ENCODE data around the gene DTNB.

Gene DTNB

GRCh38 chr2:25470806-25471205 is 202.6 kb downstream of the DTNB start:
- no peaks in the 10 kb centered on the region for H3K36me3 ChIP-seq (ENCODE audit: control insufficient read depth in 5 of 5, insufficient read depth in 5 of 5, low read length in 5 of 5)
- no peak overlapping the region for H3K4me3 ChIP-seq (ENCODE audit: low read depth in 1 of 5, low read length in 5 of 5)
- H3K4me1 ChIP-seq (ENCODE audit: control insufficient read depth in 5 of 5, insufficient read depth in 5 of 5, low read length in 5 of 5): no peaks in the 10 kb centered on the region
- H3K9ac ChIP-seq (ENCODE audit: low read length in 5 of 5): no peak overlapping the region
- H3K9me3 ChIP-seq (ENCODE audit: control insufficient read depth in 5 of 5, low read length in 5 of 5): peaks cover 3 to 7% (median 6%) of the 10 kb centered on the region in 5 donors
- H3K27me3 ChIP-seq (ENCODE audit: control insufficient read depth in 5 of 5, insufficient read depth in 4 of 5, low read length in 5 of 5): no peaks in the 10 kb centered on the region
- H3K27ac ChIP-seq (ENCODE audit: low read depth, low read length): no peak overlapping the region

- H3K9ac ChIP-seq (ENCODE audit: low read length in 5 of 5): no peak overlapping the region
- H3K27ac ChIP-seq (ENCODE audit: low read depth, low read length): no peak overlapping the region
- H3K4me1 ChIP-seq (ENCODE audit: control insufficient read depth in 5 of 5, insufficient read depth in 5 of 5, low read length in 5 of 5): no peaks in the 10 kb centered on the region
- no peaks in the 10 kb centered on the region for H3K27me3 ChIP-seq (ENCODE audit: control insufficient read depth in 5 of 5, insufficient read depth in 4 of 5, low read length in 5 of 5)
- no peak overlapping the region for H3K4me3 ChIP-seq (ENCODE audit: low read depth in 1 of 5, low read length in 5 of 5)
- H3K36me3 ChIP-seq (ENCODE audit: control insufficient read depth in 5 of 5, insufficient read depth in 5 of 5, low read length in 5 of 5): no peaks in the 10 kb centered on the region
- no peaks in the 10 kb centered on the region for H3K9me3 ChIP-seq (ENCODE audit: control insufficient read depth in 5 of 5, low read length in 5 of 5)
Measured at GRCh38 chr2:25467743-25468142, 205.6 kb downstream of the DTNB start.

DNA sequence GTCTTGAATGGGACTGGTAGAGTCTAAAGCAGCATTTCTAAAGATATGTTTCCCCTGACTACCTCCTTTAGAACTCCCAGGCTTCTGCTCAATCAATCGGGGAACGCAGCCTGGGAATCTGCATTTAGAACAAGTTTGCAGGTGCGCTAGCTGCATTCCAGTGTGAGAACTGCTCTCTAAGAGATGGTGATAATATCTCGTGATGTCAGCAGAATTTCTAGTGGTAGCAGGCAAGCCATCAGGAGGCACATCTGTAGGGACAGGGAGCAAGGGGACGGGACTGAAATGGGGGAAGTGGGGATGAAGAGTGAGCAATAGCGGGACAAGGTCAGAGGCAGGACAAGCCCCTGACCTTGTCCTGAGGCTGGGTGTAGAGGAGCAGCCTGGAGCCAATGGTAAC is 211.4 kb downstream of the DTNB start:
- no peak overlapping the region for H3K9ac ChIP-seq (ENCODE audit: low read length in 5 of 5)
- no peak overlapping the region for H3K27ac ChIP-seq (ENCODE audit: low read depth, low read length)
- no peaks in the 10 kb centered on the region for H3K9me3 ChIP-seq (ENCODE audit: control insufficient read depth in 5 of 5, low read length in 5 of 5)
- no peaks in the 10 kb centered on the region for H3K36me3 ChIP-seq (ENCODE audit: control insufficient read depth in 5 of 5, insufficient read depth in 5 of 5, low read length in 5 of 5)
- no peak overlapping the region for H3K4me3 ChIP-seq (ENCODE audit: low read depth in 1 of 5, low read length in 5 of 5)
- H3K27me3 ChIP-seq (ENCODE audit: control insufficient read depth in 5 of 5, insufficient read depth in 4 of 5, low read length in 5 of 5): no peaks in the 10 kb centered on the region
- H3K4me1 ChIP-seq (ENCODE audit: control insufficient read depth in 5 of 5, insufficient read depth in 5 of 5, low read length in 5 of 5): no peaks in the 10 kb centered on the region

DNA sequence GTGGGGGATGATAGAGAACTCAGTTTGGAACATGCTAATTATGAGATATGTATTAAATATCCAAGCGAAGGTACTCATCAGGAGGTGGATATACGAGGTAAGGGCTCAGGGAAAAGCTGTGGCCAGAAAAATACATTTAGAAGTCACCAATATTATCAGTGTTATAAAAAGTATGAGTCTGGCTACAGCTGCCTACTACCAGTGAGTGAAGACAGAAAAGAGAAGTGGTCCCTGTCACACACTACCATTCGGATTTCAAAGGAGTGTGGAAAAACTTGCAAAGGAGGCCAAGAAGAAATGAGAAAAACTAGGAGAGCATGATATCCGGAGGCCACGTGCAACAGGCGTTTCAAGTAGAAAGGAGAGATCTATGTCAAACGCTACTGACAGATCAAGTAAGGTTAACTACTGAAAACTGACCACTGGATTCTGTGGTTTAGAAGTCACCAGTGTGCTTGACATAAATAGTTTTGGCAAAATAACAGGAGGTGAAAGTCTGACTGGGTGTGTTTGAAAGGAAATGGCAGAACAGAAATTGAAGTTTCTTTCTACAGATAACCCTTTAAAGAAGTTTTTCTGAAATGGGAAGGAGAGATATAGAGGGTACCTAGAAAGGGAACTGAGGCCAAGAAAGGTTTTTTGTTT is 213.0 kb downstream of the DTNB start:
- no peak overlapping the region for H3K9ac ChIP-seq (ENCODE audit: low read length in 5 of 5)
- no peaks in the 10 kb centered on the region for H3K27me3 ChIP-seq (ENCODE audit: control insufficient read depth in 5 of 5, insufficient read depth in 4 of 5, low read length in 5 of 5)
- no peaks in the 10 kb centered on the region for H3K36me3 ChIP-seq (ENCODE audit: control insufficient read depth in 5 of 5, insufficient read depth in 5 of 5, low read length in 5 of 5)
- H3K4me1 ChIP-seq (ENCODE audit: control insufficient read depth in 5 of 5, insufficient read depth in 5 of 5, low read length in 5 of 5): no peaks in the 10 kb centered on the region
- no peaks in the 10 kb centered on the region for H3K9me3 ChIP-seq (ENCODE audit: control insufficient read depth in 5 of 5, low read length in 5 of 5)
- no peak overlapping the region for H3K4me3 ChIP-seq (ENCODE audit: low read depth in 1 of 5, low read length in 5 of 5)
- no peak overlapping the region for H3K27ac ChIP-seq (ENCODE audit: low read depth, low read length)

DNA sequence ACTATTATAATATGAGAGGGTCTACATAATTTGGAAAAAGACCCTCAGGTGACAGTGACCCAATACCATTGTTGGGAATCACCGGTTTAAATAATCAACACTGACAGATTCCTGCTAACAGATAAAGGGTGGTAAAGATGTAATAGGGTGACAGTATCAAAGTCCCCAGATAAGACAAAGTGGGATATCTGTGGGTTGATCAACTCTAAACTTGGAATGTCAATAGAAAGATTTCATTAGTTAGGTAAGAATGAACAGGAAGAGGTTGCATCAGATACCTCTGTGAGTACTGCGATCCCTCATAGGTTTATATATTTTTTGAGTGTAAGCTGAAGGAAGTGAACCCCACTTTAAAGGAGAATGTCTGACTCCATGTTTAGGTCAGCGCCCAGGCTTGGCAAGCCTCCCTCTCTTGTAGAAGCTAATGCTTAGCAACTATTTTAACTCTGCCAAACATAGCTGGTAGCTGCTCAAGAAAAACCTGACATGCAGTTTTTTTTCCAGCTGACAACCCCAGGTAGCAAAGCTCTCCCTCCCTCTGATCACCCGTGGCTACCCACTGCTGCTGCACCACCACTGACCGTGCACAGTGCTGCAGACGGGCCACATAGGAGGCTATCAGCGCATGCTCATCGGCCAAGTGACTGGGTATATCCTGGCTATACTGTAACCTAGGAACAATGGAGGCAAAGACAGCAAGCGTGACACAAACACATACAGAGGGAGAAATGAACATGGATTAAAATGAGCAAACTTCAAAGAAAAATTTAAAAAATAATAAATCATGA is 218.4 kb downstream of the DTNB start:
- Histone ChIP-seq H3K4me3 (ENCODE audit: low read depth in 1 of 5, low read length in 5 of 5) (no peak overlapping the region), H3K4me1 (ENCODE audit: control insufficient read depth in 5 of 5, insufficient read depth in 5 of 5, low read length in 5 of 5) (no peaks in the 10 kb centered on the region), H3K27me3 (ENCODE audit: control insufficient read depth in 5 of 5, insufficient read depth in 4 of 5, low read length in 5 of 5) (no peaks in the 10 kb centered on the region), H3K27ac (ENCODE audit: low read depth, low read length) (no peak overlapping the region), H3K36me3 (ENCODE audit: control insufficient read depth in 5 of 5, insufficient read depth in 5 of 5, low read length in 5 of 5) (peaks cover 0 to 2% (median 0%) of the 10 kb centered on the region in 5 donors), H3K9me3 (ENCODE audit: control insufficient read depth in 5 of 5, low read length in 5 of 5) (no peaks in the 10 kb centered on the region), H3K9ac (ENCODE audit: low read length in 5 of 5) (no peak overlapping the region)

DNA sequence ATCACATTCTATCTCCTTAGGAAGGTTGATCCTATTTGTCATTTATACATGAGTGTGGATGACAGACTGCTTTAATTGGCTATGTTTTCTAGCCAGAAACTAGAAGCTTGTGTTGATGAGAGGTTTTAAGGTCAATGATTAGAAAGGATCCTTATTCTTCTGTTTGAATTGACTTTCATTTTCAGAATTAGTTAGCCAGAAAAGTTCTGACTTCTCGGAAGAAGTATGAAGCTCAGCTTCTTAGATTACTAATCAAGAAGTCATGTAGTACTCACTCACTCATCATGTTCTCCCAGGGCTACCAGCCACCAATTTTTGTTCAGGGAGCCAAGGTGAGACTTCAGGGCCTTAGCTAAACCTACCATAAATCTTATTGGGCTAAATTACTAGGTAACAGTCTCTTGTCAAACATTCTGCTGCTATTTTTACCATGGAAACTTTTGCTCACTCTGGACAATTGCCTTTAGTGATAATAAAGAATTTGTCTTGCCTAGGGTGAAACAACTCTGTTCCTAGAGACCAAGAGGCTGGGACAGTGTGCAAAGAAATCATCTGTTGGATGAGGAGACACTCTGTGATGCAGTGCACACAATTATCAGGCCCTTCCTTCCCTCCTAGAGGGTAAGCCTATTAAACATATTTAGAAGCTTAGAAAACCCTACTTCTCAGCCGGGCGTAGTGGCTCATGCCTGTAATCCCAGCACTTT is 220.0 kb downstream of the DTNB start:
- Histone ChIP-seq H3K9ac (ENCODE audit: low read length in 5 of 5) (no peak overlapping the region), H3K27ac (ENCODE audit: low read depth, low read length) (no peak overlapping the region), H3K27me3 (ENCODE audit: control insufficient read depth in 5 of 5, insufficient read depth in 4 of 5, low read length in 5 of 5) (no peaks in the 10 kb centered on the region), H3K4me3 (ENCODE audit: low read depth in 1 of 5, low read length in 5 of 5) (no peak overlapping the region), H3K36me3 (ENCODE audit: control insufficient read depth in 5 of 5, insufficient read depth in 5 of 5, low read length in 5 of 5) (peaks cover 0 to 2% (median 0%) of the 10 kb centered on the region in 5 donors), H3K9me3 (ENCODE audit: control insufficient read depth in 5 of 5, low read length in 5 of 5) (no peaks in the 10 kb centered on the region), H3K4me1 (ENCODE audit: control insufficient read depth in 5 of 5, insufficient read depth in 5 of 5, low read length in 5 of 5) (no peaks in the 10 kb centered on the region)

- Histone ChIP-seq H3K4me3 (ENCODE audit: low read depth in 1 of 5, low read length in 5 of 5) (no peak overlapping the region), H3K9me3 (ENCODE audit: control insufficient read depth in 5 of 5, low read length in 5 of 5) (no peaks in the 10 kb centered on the region), H3K9ac (ENCODE audit: low read length in 5 of 5) (no peak overlapping the region), H3K36me3 (ENCODE audit: control insufficient read depth in 5 of 5, insufficient read depth in 5 of 5, low read length in 5 of 5) (peaks cover 0 to 2% (median 0%) of the 10 kb centered on the region in 5 donors), H3K4me1 (ENCODE audit: control insufficient read depth in 5 of 5, insufficient read depth in 5 of 5, low read length in 5 of 5) (no peaks in the 10 kb centered on the region), H3K27ac (ENCODE audit: low read depth, low read length) (no peak overlapping the region), H3K27me3 (ENCODE audit: control insufficient read depth in 5 of 5, insufficient read depth in 4 of 5, low read length in 5 of 5) (no peaks in the 10 kb centered on the region)
Measured at GRCh38 chr2:25448808-25449207, 224.6 kb downstream of the DTNB start.

DNA sequence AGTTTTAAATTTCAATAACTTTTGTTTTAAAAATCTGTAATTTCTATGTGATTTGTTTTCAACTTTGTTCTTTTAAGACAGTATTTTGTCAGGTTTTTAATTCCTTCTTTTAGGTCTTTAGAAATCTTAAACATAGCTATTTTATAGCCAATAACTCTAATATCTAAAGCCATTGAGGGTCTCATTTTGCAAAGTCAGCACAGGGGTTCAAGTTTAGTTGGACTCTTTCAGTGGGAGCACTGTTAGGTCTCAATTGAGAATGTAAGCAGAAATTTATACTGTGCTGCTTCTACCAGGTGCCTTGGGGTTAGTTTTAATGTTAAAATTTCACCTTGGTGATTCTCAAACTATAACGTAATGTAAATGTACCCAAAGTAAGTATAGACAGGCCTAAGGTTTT is 226.4 kb downstream of the DTNB start:
- Histone ChIP-seq H3K4me1 (ENCODE audit: control insufficient read depth in 5 of 5, insufficient read depth in 5 of 5, low read length in 5 of 5) (no peaks in the 10 kb centered on the region), H3K27ac (ENCODE audit: low read depth, low read length) (no peak overlapping the region), H3K9ac (ENCODE audit: low read length in 5 of 5) (no peak overlapping the region), H3K27me3 (ENCODE audit: control insufficient read depth in 5 of 5, insufficient read depth in 4 of 5, low read length in 5 of 5) (no peaks in the 10 kb centered on the region), H3K36me3 (ENCODE audit: control insufficient read depth in 5 of 5, insufficient read depth in 5 of 5, low read length in 5 of 5) (peaks cover 0 to 2% (median 0%) of the 10 kb centered on the region in 5 donors), H3K9me3 (ENCODE audit: control insufficient read depth in 5 of 5, low read length in 5 of 5) (no peaks in the 10 kb centered on the region), H3K4me3 (ENCODE audit: low read depth in 1 of 5, low read length in 5 of 5) (no peak overlapping the region)

GRCh38 chr2:25446122-25446521 is 227.3 kb downstream of the DTNB start:
- no peaks in the 10 kb centered on the region for H3K27me3 ChIP-seq (ENCODE audit: control insufficient read depth in 5 of 5, insufficient read depth in 4 of 5, low read length in 5 of 5)
- no peak overlapping the region for H3K27ac ChIP-seq (ENCODE audit: low read depth, low read length)
- H3K9me3 ChIP-seq (ENCODE audit: control insufficient read depth in 5 of 5, low read length in 5 of 5): no peaks in the 10 kb centered on the region
- no peak overlapping the region for H3K9ac ChIP-seq (ENCODE audit: low read length in 5 of 5)
- no peaks in the 10 kb centered on the region for H3K4me1 ChIP-seq (ENCODE audit: control insufficient read depth in 5 of 5, insufficient read depth in 5 of 5, low read length in 5 of 5)
- H3K4me3 ChIP-seq (ENCODE audit: low read depth in 1 of 5, low read length in 5 of 5): no peak overlapping the region
- no peaks in the 10 kb centered on the region for H3K36me3 ChIP-seq (ENCODE audit: control insufficient read depth in 5 of 5, insufficient read depth in 5 of 5, low read length in 5 of 5)

- no peak overlapping the region for H3K4me3 ChIP-seq (ENCODE audit: low read depth in 1 of 5, low read length in 5 of 5)
- no peak overlapping the region for H3K9ac ChIP-seq (ENCODE audit: low read length in 5 of 5)
- H3K27me3 ChIP-seq (ENCODE audit: control insufficient read depth in 5 of 5, insufficient read depth in 4 of 5, low read length in 5 of 5): no peaks in the 10 kb centered on the region
- H3K4me1 ChIP-seq (ENCODE audit: control insufficient read depth in 5 of 5, insufficient read depth in 5 of 5, low read length in 5 of 5): no peaks in the 10 kb centered on the region
- H3K9me3 ChIP-seq (ENCODE audit: control insufficient read depth in 5 of 5, low read length in 5 of 5): no peaks in the 10 kb centered on the region
- H3K27ac ChIP-seq (ENCODE audit: low read depth, low read length): no peak overlapping the region
- no peaks in the 10 kb centered on the region for H3K36me3 ChIP-seq (ENCODE audit: control insufficient read depth in 5 of 5, insufficient read depth in 5 of 5, low read length in 5 of 5)
Measured at GRCh38 chr2:25445464-25445863, 227.9 kb downstream of the DTNB start.

Data from subcutaneous abdominal adipose tissue (tissue), 5 donors.